PC-3 (cell line): ENCODE results near the gene PANK4. TPM values are rescaled to one million over a fixed set of nuclear protein-coding genes. Genes with fewer than 3 reads are reported as not detected.

Experiments used
- ATAC-seq: fragments of 200-7000 bp; cut with Tn5 transposase; 2 replicates; pipeline ENCODE4 v1.9.1; 2020; ENCODE audit warnings: mild to moderate bottlenecking, moderate library complexity
- BruUV-seq: library from RNA; stranded (reverse); fragments of 400-500 nt; replicated peaks from 2 replicates; lab custom pipeline; 2021; lab: Mats Ljungman, UMichigan
- CTCF ChIA-PET: fragments of 300-600 bp; sonication (Branson Sonifier 250); formaldehyde crosslinking; loops from one replicate; lab custom pipeline; 2022; ENCODE audit warnings: antibody characterized with exemption; lab: Charles Lee
- POLR2A ChIA-PET: fragments of 300-600 bp; sonication (Branson Sonifier 250); formaldehyde crosslinking; loops from one replicate; lab custom pipeline; 2022; ENCODE audit warnings: antibody characterized with exemption; ENCODE audit not compliant: unreplicated experiment; lab: Charles Lee
- DNase-seq: peaks from one replicate; pipeline ENCODE4 v3.0.0-alpha.2; 2015
- H2AFZ ChIP-seq: fragments of 300-600 bp; sonication (generic); 2 replicates; pipeline ENCODE4 v1.6.0; 2016; ENCODE audit warnings: antibody characterized with exemption, low read length
- H3F3A ChIP-seq: fragments of 300-600 bp; sonication (generic); one replicate; pipeline ENCODE4 v1.6.0; 2017; ENCODE audit warnings: antibody characterized with exemption, low read length, control low read depth, mild to moderate bottlenecking; ENCODE audit not compliant: unreplicated experiment
- H3K27ac ChIP-seq: fragments of 300-600 bp; sonication (generic); 2 replicates; pipeline ENCODE4 v1.5.1; 2016; ENCODE audit warnings: mild to moderate bottlenecking, low read length
- H3K27me3 ChIP-seq: fragments of 300-600 bp; sonication (generic); 2 replicates; pipeline ENCODE4 v1.6.1; 2016; ENCODE audit warnings: low read length, mixed read lengths
- H3K36me3 ChIP-seq: fragments of 300-600 bp; sonication (generic); 2 replicates; pipeline ENCODE4 v1.6.1; 2016; ENCODE audit warnings: low read depth, mixed run types, low read length, mixed read lengths
- H3K4me1 ChIP-seq: fragments of 300-600 bp; sonication (generic); 2 replicates; pipeline ENCODE4 v1.5.1; 2016; ENCODE audit warnings: low read length; ENCODE audit not compliant: insufficient read depth
- H3K4me2 ChIP-seq: fragments of 300-600 bp; sonication (generic); 2 replicates; pipeline ENCODE4 v1.6.0; 2016; ENCODE audit warnings: low read length
- H3K4me3 ChIP-seq: fragments of 300-600 bp; sonication (generic); 2 replicates; pipeline ENCODE4 v1.5.1; 2016; ENCODE audit warnings: mild to moderate bottlenecking, low read length, mixed read lengths
- H3K79me2 ChIP-seq: fragments of 300-600 bp; sonication (generic); 2 replicates; pipeline ENCODE4 v1.6.1; 2017; ENCODE audit warnings: low read length, mixed read lengths
- H3K9ac ChIP-seq: fragments of 300-600 bp; sonication (generic); 2 replicates; pipeline ENCODE4 v1.6.0; 2016; ENCODE audit warnings: mild to moderate bottlenecking, low read length
- H3K9me2 ChIP-seq: fragments of 300-600 bp; sonication (generic); replicated peaks from 2 replicates; pipeline ENCODE4 v1.6.1; 2016; ENCODE audit warnings: mixed run types, low read length, mixed read lengths
- H3K9me3 ChIP-seq: fragments of 300-600 bp; sonication (generic); 2 replicates; pipeline ENCODE4 v1.6.1; 2016; ENCODE audit warnings: low read length, mixed read lengths
- H4K20me1 ChIP-seq: fragments of 300-600 bp; sonication (generic); 2 replicates; pipeline ENCODE4 v1.6.1; 2016; ENCODE audit warnings: low read length, mixed read lengths
- CTCF ChIP-seq: fragments of 300-600 bp; sonication (generic); conservative IDR thresholded peaks from 2 replicates; pipeline ENCODE4 v1.5.1; 2017; ENCODE audit warnings: antibody characterized with exemption, low read depth, mild to moderate bottlenecking, low read length
- EZH2 ChIP-seq: fragments of 300-600 bp; sonication (generic); IDR thresholded peaks from one replicate; pipeline ENCODE4 v1.6.1; 2017; ENCODE audit warnings: antibody characterized with exemption, mild to moderate bottlenecking, low read length; ENCODE audit not compliant: unreplicated experiment
- EZH2phosphoT487 ChIP-seq: fragments of 300-600 bp; sonication (generic); IDR thresholded peaks from 2 replicates; pipeline ENCODE4 v1.6.1; 2018; ENCODE audit warnings: mild to moderate bottlenecking, antibody characterized with exemption, low read length, borderline replicate concordance
- intact Hi-C: fragments of 100-400 bp; cut with micrococcal nuclease; formaldehyde crosslinking; loops from 2 replicates; pipeline ENCODE4 v1.9.0; 2023
- total RNA-seq: library from RNA; depleted of rRNA; stranded (reverse); fragments of >200 nt; gene quantifications from 2 replicates; pipeline ENCODE4 v1.2.3, GENCODE V29; 2014

The PANK4 gene
- total RNA-seq, 1 experiment from 2014 or later = 69.4 TPM

GRCh38 chr1:2472109-2472508, 54.3 kb downstream of the PANK4 start:
- Histone ChIP-seq H3F3A (no peaks in the 10 kb centered on the region), H3K9me2 (no peaks in the 10 kb centered on the region), H3K9me3 (no peaks in the 10 kb centered on the region), H3K36me3 (no peaks in the 10 kb centered on the region), H3K4me2 (no peak overlapping the region), H2AFZ (no peak overlapping the region), H3K9ac (no peak overlapping the region), H3K79me2 (no peaks in the 10 kb centered on the region), H3K4me3 (no peak overlapping the region), H4K20me1 (peaks cover 10% of the 10 kb centered on the region), H3K27me3 (no peaks in the 10 kb centered on the region), H3K4me1 (no peaks in the 10 kb centered on the region), H3K27ac (no peak overlapping the region)
- ChIA-PET CTCF (no interaction called here), POLR2A (no interaction called here)
- DNase-seq (no peak), ATAC-seq (no peak)
- intact Hi-C loops = no loop called here
- BruUV-seq = no TSS peak
- TF ChIP-seq EZH2 (no peak), EZH2phosphoT487 (no peak), CTCF (no peak)

- Histone ChIP-seq H3K27me3 (no peaks in the 10 kb centered on the region), H3K79me2 (no peaks in the 10 kb centered on the region), H3K9me2 (no peaks in the 10 kb centered on the region), H3K9me3 (no peaks in the 10 kb centered on the region), H3K36me3 (no peaks in the 10 kb centered on the region), H3K27ac (no peak overlapping the region), H4K20me1 (peaks cover 10% of the 10 kb centered on the region), H3K9ac (no peak overlapping the region), H3F3A (no peaks in the 10 kb centered on the region), H3K4me3 (no peak overlapping the region), H3K4me1 (no peaks in the 10 kb centered on the region), H2AFZ (no peak overlapping the region), H3K4me2 (no peak overlapping the region)
- intact Hi-C loops = no loop called here
- ChIA-PET CTCF (no interaction called here), POLR2A (no interaction called here)
- DNase-seq (no peak), ATAC-seq (no peak)
- no TSS peak for BruUV-seq
- TF ChIP-seq CTCF = no peak
- no peak for TF ChIP-seq EZH2phosphoT487
These were observed 54.8 kb downstream of the PANK4 start for GRCh38 chr1:2471587-2472001.

- no peaks in the 10 kb centered on the region for H3K4me1 ChIP-seq
- BruUV-seq = no TSS peak
- no peak overlapping the region for H3K4me2 ChIP-seq
- peaks cover 10% of the 10 kb centered on the region for H4K20me1 ChIP-seq
- ATAC-seq (no peak), DNase-seq (no peak)
- no peaks in the 10 kb centered on the region for H3K36me3 ChIP-seq
- no peak overlapping the region for H3K9ac ChIP-seq
- TF ChIP-seq EZH2phosphoT487 (no peak), CTCF (no peak), EZH2 (no peak)
- H2AFZ ChIP-seq = no peak overlapping the region
- H3K9me2 ChIP-seq = no peaks in the 10 kb centered on the region
- no peaks in the 10 kb centered on the region for H3K9me3 ChIP-seq
- no peaks in the 10 kb centered on the region for H3K79me2 ChIP-seq
- H3K4me3 ChIP-seq = no peak overlapping the region
- ChIA-PET POLR2A (no interaction called here), CTCF (no interaction called here)
- H3K27ac ChIP-seq = no peak overlapping the region
- H3F3A ChIP-seq = no peaks in the 10 kb centered on the region
- intact Hi-C loops = no loop called here
- H3K27me3 ChIP-seq = no peaks in the 10 kb centered on the region
These were observed 55.3 kb downstream of the PANK4 start for GRCh38 chr1:2471159-2471471.
